Upper lobe of left lung (tissue), 6 donors: Measurements from ENCODE around the gene SIK3. TPM values are rescaled to one million over a fixed set of nuclear protein-coding genes. Genes with fewer than 3 reads are reported as not detected.

Source experiments
- ATAC-seq, 2 donors: fragments of 200-7000 bp; cut with Tn5 transposase; one replicate each; pipeline ENCODE4 v1.9.1; 2022; ENCODE audit warnings: mild to moderate bottlenecking in 2 of 2, moderate library complexity in 2 of 2; ENCODE audit not compliant: low FRiP score in 2 of 2
- DNase-seq, 2 donors: peaks; one replicate each; pipeline ENCODE4 v3.0.0-alpha.2; 2019 to 2020
- H3K27ac ChIP-seq, 4 donors: fragments of 200-600 bp; sonication (generic); one replicate each; pipeline ENCODE4 v1.5.1; 2016 to 2019
- H3K27me3 ChIP-seq, 4 donors: fragments of 200-600 bp; sonication (generic); one replicate each; pipeline ENCODE4 v1.5.1; 2017 to 2019
- H3K36me3 ChIP-seq, 4 donors: fragments of 200-600 bp; sonication (generic); one replicate each; pipeline ENCODE4 v1.5.1; 2016 to 2019
- H3K4me1 ChIP-seq, 4 donors: fragments of 200-600 bp; sonication (generic); one replicate each; pipeline ENCODE4 v1.5.1; 2018 to 2019
- H3K4me3 ChIP-seq, 4 donors: fragments of 200-600 bp; sonication (generic); one replicate each; pipeline ENCODE4 v1.5.1; 2017 to 2019; ENCODE audit warnings: mild to moderate bottlenecking in 2 of 4, moderate library complexity in 1 of 4
- H3K9me3 ChIP-seq, 4 donors: fragments of 200-600 bp; sonication (generic); one replicate each; pipeline ENCODE4 v1.5.1; 2018 to 2019
- CTCF ChIP-seq, 6 experiments: fragments of 450-650 bp in 4 of 6; fragments of 200-600 bp in 2 of 6; sonication (generic) in 2 of 6; IDR thresholded peaks; one replicate each; pipeline ENCODE4 v1.5.1; 2016 to 2019; ENCODE audit warnings: antibody characterized with exemption in 6 of 6
- EP300 ChIP-seq, 4 donors: sonication (generic); formaldehyde crosslinking; IDR thresholded peaks; one replicate each; pipeline ENCODE4 v1.5.1; 2017; ENCODE audit warnings: antibody characterized with exemption in 4 of 4, control low read depth in 2 of 4
- POLR2A ChIP-seq, 4 donors: fragments of 450-650 bp; IDR thresholded peaks; one replicate each; pipeline ENCODE4 v1.5.1; 2016 to 2017; ENCODE audit warnings: antibody characterized with exemption in 4 of 4, mild to moderate bottlenecking in 2 of 4
- POLR2AphosphoS5 ChIP-seq, 2 donors: sonication (generic); formaldehyde crosslinking; IDR thresholded peaks; one replicate each; pipeline ENCODE4 v1.5.1; 2017; ENCODE audit warnings: antibody characterized with exemption in 2 of 2
- WGBS, 2 donors: methylation state at CpG; one replicate each; pipeline ENCODE4 v1.1.5; 2017 to 2018; 5-methylcytosine and 5-hydroxymethylcytosine counted together
- total RNA-seq, 6 donors: library from RNA; depleted of rRNA in 4 of 6; stranded (reverse); fragments of >200 nt in 4 of 6; gene quantifications; one replicate each; pipeline versions ENCODE4 v1.1.0 to v1.2.1, GENCODE V29; 2016 to 2021
- donor health status: DM: no; HTN: no; CAD: no; lungs with moderate emphysema.
- donor health status: DM: no; HTN: yes; CAD: no; lungs with severe emphysema.

Gene SIK3
- total RNA-seq, 6 donors from 2014 or later, result 26.9 to 115 (median 43.7) TPM

DNA sequence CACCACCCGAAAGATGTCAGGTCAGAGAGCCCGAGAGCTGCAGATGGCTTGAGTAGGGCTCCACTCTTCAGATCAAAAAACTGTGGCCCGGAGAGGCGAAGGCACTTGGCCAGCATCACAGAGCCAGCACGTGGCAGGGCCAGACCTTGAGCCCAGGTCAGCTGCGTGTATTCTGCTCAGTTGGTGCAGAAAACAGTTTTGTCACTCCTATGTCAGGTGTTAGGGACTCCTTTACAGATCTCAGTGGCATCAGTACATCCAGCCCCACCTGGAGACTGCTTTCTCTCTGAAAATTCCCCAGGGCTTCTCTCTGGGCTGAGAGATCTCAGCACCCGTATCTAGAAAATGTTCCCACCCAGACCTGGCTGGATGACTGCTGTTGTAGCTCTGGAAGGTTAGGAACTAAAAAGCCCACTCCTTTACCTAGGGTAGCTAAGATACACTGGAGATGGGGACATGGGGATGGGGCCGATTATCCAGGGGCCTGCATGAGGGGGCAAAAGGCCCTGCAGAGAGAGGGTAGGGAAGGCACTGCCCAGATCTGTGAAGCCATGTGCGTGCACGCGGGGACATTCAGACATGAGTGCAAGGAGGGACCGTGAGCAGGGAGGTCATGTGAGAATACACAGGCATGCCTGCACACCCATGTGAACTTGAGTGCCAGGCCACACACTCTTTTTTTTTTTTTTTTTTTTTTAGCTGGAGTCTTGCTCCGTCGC, 264.3 kb downstream of the SIK3 start:
- DNase-seq (no peak), ATAC-seq (no peak)
- Histone ChIP-seq H3K27ac (peak overlapping the region in 1 of 4 donors; percentile 94), H3K27me3 (no peaks in the 10 kb centered on the region), H3K4me1 (peaks cover 27 to 41% (median 34%) of the 10 kb centered on the region in 4 donors), H3K9me3 (no peaks in the 10 kb centered on the region), H3K36me3 (no peaks in the 10 kb centered on the region), H3K4me3 (no peak overlapping the region)
- WGBS, 2 donors, result 90 to 95% methylated on average over 9 to 14 of the region's 14 CpGs
- TF ChIP-seq POLR2A (IDR thresholded peaks at IDR 0.05), result no peak
- TF ChIP-seq POLR2AphosphoS5 (IDR thresholded peaks at IDR 0.05), result no peak
- no peak for TF ChIP-seq CTCF (IDR thresholded peaks at IDR 0.05)
- TF ChIP-seq EP300 (IDR thresholded peaks at IDR 0.05), result no peak

GRCh38 chr11:116833491-116833815, 264.8 kb downstream of the SIK3 start:
- TF ChIP-seq POLR2A (IDR thresholded peaks at IDR 0.05) (no peak), CTCF (IDR thresholded peaks at IDR 0.05) (no peak), POLR2AphosphoS5 (IDR thresholded peaks at IDR 0.05) (no peak), EP300 (IDR thresholded peaks at IDR 0.05) (no peak)
- 91% methylated on average over 8 to 10 of the region's 10 CpGs for WGBS, 2 donors
- Histone ChIP-seq H3K27me3 (no peaks in the 10 kb centered on the region), H3K27ac (no peak overlapping the region), H3K9me3 (no peaks in the 10 kb centered on the region), H3K4me3 (no peak overlapping the region), H3K4me1 (peaks cover 27 to 41% (median 34%) of the 10 kb centered on the region in 4 donors), H3K36me3 (no peaks in the 10 kb centered on the region)
- no peak for ATAC-seq
- DNase-seq, result no peak

GRCh38 chr11:116832350-116833290, 265.6 kb downstream of the SIK3 start:
- no peak overlapping the region for H3K27ac ChIP-seq
- 84 to 87% methylated on average over 9 to 12 of the region's 13 CpGs for WGBS, 2 donors
- no peaks in the 10 kb centered on the region for H3K9me3 ChIP-seq
- ATAC-seq (no peak), DNase-seq (peak in 1 of 2 donors; percentile 40)
- TF ChIP-seq EP300 (IDR thresholded peaks at IDR 0.05) (no peak), CTCF (IDR thresholded peaks at IDR 0.05) (peak in 1 of 6 experiments; percentile 13)
- H3K4me3 ChIP-seq, result no peak overlapping the region
- H3K4me1 ChIP-seq, result peaks cover 27 to 38% (median 33%) of the 10 kb centered on the region in 4 donors
- no peaks in the 10 kb centered on the region for H3K27me3 ChIP-seq
- H3K36me3 ChIP-seq, result no peaks in the 10 kb centered on the region

- H3K9me3 ChIP-seq, result no peaks in the 10 kb centered on the region
- 83 to 91% methylated on average over 3 to 7 of the region's 7 CpGs for WGBS, 2 donors
- H3K36me3 ChIP-seq, result no peaks in the 10 kb centered on the region
- DNase-seq (no peak), ATAC-seq (no peak)
- H3K4me1 ChIP-seq, result peaks cover 24 to 31% (median 29%) of the 10 kb centered on the region in 4 donors
- no peaks in the 10 kb centered on the region for H3K27me3 ChIP-seq
- no peak overlapping the region for H3K4me3 ChIP-seq
- H3K27ac ChIP-seq, result no peak overlapping the region
- TF ChIP-seq POLR2A (IDR thresholded peaks at IDR 0.05) (no peak), POLR2AphosphoS5 (IDR thresholded peaks at IDR 0.05) (no peak), EP300 (IDR thresholded peaks at IDR 0.05) (no peak), CTCF (IDR thresholded peaks at IDR 0.05) (no peak)
Observed at GRCh38 chr11:116831790-116832349, 266.4 kb downstream of the SIK3 start.
